NCI-H1694 (cell line): ENCODE measurements around the gene NSUN3.
"Not testable (repeated sequence)": the region's sequence is repeated elsewhere in the genome, so short reads cannot be mapped to it uniquely, and the experiment has no call there.

Experiments used
- DNase-seq: peaks from one replicate; lab custom pipeline; 2025; lab: John Stamatoyannopoulos, UW

NSUN3 gene

DNA sequence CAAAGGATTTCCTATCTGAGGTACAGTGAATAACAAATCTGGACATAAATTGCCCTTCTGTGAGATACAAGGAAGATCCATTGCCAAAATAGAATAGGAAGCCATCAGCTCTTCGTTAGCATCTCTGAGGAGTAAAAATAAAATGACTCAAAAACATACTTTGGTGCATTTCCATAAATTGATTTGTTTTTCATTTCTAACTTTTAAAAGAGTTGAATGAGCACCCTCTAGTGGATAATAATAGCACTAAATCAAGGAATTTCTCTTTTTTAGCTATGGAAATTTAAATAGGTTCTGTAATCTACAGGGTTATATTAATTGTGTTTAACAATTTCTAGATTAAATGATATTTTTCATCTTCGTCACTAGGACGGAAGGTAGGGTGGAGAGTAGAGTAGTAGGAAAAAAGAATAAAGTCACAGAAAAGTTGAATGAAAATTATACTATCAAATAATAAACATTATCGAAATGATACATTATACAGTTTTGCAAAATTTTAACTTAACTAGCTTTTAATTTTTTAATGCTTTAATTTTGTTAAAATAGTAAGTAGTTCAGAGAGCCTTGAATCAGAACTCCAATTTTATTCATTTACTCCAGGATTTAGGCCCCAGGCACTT lies 6.4 kb downstream of the NSUN3 start:
- no peak for DNase-seq

DNA sequence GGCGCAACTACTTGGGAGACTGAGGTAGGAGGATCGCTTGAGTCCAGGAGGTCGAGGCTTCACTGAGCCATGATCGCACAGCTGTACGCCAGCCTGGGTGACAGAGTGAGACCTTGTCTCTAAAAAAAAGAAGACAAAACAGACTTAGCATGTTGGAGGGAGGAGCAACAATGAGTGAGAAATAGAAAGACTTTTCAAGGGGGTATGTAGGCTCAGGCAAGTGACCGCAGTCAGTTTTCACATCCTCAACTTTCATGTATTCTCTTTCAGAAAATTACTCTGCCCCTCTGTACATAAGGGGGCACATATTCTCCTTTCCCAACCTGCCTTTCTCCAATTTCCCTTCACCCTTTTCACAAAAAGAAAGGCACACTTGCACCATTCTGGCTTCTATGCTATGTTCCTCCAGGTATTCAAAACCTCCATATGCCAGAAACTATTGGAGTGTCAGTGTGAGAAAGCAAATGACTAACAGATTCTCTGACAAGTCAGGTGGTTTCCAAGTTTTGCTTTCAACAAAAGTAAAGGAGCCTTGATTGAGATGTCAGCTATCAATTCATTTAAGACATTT lies 7.6 kb downstream of the NSUN3 start:
- no peak for DNase-seq

DNA sequence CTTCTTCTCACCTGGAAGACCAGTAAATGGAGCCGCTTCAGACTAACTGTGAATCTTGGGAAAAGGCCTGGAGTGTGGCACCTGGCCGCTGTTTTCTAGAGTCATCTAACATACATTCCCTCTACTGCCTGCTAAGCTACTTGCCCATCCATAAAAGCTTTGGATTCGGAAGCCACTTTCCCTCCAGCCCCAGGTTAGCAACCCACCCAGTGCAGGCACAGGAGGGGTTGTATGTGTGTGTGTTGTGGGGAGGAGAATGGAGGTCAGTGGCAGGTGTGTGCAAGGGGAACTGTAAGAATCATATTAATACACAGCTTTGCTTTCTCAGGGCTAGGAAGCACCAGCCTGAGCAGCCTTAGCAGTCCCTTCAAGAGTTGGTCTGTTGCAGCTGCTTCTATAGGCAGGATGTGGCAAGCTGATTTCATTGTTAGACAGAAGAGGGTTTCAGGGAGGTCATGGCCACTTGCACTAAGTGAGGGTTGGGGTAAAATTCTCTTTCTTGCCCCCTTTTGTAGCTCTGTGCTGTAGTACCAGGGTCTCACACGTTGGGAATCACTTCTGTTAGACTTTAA lies 8.9 kb downstream of the NSUN3 start:
- DNase-seq = no peak

DNA sequence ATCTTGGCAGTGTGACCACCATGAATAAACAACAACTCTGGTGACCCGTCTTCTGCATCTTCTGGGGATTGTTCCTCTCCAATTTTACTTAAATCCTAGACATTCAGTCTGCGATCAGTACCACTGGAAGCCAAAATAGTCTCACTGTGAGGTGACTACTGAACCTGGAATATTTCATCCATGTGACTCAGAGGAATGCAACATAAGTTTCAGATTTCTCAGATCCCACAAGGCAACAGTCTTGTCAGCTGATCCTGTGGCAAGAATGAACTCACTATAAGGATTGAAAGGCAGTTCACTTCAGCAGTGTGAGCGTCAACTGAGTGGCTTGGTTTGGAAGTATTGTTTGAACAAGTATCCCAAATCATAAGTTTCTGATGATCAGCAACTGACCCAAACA lies 13.2 kb downstream of the NSUN3 start:
- DNase-seq = no peak

DNA sequence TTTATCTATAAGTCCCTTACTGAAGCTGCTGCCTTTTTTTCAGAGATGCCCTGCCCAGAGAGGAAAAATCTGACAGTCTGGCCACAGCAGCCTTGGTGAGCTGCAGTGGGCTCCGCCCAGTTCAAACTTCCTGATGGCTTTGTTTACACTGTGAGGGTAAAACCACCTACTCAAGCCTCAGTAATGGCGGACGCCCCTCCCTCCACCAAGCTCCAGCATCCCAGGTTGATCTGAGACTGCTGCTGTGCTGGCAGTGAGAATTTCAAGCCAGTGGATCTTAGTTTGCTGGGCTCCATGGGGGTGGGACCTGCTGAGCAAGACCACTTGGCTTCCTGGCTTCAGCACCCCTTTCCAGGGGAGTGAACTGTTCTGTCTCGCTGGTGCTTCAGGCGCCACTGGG lies 17.7 kb downstream of the NSUN3 start:
- not testable (repeated sequence) for DNase-seq

DNA sequence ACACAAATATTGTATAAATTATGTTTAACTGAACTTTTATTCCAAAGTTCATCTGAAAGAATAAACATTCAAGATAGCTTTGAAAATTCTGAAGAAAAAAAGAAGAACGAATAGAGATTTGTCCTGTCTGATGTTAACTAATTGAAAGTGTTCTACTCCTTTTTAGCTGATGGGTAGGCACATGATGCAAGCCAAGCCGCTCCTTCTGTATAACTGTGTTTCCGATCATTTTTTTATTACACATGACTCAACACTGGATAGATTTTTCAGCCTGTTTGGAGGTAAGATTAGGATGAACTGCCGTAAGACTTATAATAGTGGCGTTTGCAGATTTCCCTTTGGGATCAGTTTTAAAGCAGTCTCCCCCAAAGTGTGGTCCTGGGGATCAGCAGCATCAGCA lies 19.0 kb downstream of the NSUN3 start:
- no peak for DNase-seq

DNA sequence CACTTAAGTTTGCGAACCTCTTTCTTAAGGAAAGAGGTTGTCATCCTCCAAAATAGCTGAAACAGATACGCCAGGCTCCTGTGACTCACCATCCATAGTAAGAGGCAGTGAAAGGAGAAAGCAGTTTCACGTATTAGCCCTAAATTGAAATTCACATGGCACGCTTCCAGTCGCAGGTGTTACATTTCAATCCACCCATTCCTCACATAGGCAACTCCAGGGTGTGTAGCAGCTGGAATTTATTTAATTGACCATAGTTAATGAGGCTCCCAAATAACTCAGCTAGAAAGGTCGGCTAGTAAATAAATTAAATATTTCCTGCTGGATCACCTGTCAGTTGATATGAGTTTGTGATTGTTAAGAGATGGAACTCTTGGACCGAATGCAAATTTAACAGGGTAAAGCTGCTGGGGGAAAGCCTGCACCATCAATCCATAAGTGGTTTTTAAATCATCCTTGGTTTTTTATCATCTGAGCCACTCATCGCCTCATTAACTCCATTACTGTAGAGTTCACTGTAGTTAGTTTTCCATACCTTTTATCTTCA lies 19.6 kb downstream of the NSUN3 start:
- DNase-seq = no peak

DNA sequence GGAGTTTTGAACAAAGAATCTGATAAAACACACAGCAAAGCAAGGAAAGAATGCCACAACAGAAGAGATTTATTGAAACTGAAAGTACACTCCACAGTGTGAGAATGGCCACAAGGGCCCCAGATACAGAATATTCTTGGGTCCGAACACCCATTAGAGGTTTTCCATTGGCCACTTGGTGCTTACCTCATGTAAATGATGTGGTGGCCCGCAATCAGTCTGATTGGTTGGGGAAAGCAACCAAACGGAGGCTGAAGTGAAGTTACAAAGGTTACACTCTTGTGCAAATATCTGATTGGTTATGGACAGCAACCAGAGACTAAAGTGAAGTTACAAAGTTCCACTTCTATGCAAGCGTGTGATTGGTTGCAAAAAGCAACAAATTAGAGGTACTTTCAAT lies 20.4 kb downstream of the NSUN3 start:
- no peak for DNase-seq

DNA sequence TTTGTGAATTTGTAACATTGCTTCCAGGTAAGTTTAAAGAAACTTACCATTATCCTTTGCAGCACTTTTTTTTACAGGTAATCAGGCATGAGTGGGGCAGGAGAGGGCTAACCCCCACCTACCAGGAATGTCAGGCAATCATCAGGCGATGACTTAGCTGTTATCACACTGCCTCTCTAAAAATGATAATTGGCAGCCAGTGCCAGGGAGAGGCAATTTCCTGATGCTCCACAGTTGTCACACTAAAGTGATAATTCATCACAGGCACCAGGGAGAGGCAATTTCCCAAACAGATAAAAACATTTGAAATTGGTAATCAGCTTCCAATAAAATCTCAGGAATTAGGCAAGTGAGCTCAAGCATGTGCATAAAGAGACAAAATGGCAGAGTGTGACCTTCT lies 26.3 kb downstream of the NSUN3 start:
- DNase-seq = no peak

DNA sequence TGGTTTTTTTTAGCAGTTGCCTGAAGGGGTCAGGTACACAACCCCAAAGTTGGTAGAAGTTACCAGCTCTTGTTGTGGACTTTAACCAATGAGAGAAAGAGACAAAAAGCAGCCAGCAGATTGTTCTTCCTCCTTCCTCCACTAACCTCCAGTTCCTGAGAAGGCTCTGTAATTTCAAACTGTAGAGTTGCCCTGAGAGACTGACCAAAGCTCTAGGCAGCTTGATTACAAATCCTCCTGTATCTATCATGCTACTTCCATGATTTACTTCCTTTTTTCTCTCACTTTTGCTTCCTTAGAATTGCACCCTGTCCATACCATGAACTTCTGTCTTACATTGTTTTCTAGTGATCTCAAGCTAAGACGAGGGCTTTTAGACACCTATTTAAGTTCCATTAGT lies 29.2 kb downstream of the NSUN3 start:
- no peak for DNase-seq

DNA sequence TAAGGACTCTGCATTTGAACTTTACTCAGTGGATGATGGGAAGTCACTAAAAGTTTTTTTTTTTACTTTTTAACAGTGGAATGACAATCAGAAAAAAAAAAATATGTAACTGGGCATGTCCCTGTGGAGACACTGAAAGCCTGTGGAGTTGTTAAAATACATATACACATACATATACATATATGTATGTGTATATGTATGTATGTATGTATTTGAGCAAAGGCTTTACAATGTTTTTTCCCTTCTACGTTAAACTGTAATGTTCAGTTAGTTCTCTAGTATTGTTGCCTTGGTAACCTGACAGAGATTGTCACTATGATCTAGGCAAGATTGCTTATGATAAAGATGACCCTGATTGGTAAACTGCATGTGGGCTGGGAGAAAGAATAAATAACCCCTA lies 30.3 kb downstream of the NSUN3 start:
- DNase-seq = no peak

DNA sequence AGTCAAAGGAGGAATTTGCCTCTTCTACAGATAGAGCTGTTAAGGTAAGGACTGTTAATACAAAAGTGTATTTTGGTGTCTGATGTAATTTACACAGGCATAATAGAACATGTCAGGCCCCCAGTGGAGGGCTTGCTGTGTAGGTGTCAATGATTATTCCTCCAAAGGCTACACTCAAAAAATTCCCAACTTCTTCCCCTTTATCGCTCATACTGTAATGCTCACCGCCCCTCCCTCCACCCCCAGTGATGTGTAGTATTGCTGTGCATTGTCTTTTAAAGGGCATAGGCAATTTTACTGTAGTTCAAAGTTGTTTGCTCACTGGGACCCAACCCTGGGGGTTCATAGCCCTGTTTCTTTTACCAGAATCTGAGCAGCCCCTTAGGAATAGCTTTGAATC lies 32.2 kb downstream of the NSUN3 start:
- DNase-seq = no peak

DNA sequence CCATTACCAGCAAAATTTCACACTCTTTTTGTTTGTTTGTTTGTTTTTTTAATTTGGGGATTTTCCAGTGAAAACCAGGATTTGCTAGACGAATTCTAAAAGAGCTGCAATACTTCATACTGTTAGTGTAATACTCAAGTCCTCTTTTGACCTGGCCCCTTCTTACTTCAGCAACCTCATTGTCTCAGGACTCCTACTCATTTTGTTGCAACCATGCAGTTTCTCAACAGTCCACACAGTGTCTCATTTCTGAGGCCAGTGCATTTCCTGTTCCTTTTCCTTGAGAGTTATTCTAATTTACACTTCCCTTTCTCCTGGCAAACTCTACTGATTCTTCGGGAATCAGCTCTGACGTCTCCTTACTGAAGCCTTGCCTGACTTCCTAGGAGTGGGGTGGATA lies 35.6 kb downstream of the NSUN3 start:
- no peak for DNase-seq

DNA sequence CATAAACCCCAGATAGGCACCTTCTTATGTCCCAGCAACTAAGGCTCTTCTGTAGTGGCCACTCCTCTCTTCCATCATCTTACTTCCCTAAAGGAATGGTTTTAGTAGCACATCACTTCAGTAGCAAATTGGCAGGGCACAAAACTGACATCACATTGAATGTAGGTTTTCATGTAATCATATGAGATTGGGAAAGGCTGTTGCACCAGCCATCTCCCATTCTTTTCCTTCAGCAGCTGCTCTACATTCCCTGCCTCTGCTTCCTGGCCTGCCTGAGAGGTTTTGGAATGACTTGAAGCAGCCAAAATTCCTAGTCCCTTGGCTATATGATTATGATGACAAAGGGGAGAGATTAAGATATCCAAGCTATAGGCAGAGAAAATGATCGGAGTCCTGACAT lies 36.5 kb downstream of the NSUN3 start:
- no peak for DNase-seq

DNA sequence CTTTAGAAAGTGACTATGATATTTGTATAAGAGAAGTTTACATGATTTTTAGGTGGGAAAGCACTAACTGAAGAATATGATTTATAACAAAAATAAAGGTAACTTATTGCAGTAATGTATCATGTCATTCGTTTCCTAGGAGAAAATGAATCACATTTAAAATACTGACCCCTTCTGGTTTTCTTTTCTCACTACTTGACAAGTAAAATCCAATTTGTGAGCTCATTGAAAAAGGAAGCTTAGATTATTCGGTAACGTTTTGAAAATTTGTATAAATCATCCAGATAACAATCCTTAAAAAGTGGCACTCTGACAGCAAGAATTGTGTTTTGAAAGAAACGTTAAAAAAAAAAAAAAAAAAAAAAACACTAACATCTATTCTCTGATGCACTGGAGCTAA lies 39.0 kb downstream of the NSUN3 start:
- no peak for DNase-seq

DNA sequence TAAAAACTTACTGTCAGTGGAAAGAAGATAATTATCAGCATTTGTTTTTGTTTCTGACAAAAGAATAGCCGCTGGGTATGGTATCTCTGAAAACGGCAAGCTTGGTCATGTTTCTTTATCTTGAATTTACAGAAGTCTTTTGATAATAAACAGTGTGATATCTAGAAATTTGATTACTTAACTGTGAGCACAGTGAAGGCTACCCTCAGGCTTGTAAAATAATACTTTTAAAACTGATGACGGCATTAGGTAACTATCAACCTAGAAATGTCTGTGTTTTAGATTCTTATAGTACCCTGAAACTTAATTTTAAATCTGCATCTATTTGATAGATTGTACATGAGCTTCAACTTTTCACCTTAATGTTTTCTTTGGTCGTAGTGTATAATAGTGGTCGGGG lies 43.4 kb downstream of the NSUN3 start:
- DNase-seq = no peak

DNA sequence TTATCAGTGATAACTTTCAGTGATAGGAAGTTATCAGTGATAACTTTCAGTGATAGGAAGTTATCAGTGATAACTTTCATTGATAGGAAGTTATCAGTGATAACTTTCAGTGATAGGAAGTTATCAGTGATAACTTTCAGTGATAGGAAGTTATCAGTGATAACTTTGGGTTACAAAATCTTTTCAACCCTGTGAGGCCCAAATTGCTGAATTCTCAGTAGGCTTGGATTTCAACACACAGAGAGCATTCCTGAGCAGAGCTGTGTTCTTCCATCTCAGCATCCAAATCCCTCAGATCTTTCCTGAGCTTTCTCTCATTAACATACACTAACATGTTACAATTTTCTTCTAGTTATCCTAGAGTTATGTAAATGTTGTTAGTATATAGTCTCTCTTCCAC lies 47.4 kb downstream of the NSUN3 start:
- DNase-seq = not testable (repeated sequence)

DNA sequence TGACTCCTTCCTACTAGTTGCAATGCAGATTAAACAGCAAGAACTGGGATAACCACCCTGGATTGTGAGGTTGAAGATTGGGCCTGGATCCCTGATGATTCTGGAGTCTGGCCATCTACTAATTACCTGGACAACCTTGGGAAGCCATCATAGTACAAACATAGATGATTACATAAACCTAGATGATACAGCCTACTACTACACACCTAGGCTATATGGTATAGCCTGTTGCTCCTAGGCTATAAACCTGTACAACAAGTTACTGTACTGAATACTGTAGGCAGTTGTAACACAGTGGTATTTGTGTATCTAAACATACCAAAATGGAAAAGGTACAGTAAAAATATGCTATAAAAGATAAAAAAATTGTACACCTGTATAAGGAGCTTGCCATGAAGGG lies 48.0 kb downstream of the NSUN3 start:
- no peak for DNase-seq

DNA sequence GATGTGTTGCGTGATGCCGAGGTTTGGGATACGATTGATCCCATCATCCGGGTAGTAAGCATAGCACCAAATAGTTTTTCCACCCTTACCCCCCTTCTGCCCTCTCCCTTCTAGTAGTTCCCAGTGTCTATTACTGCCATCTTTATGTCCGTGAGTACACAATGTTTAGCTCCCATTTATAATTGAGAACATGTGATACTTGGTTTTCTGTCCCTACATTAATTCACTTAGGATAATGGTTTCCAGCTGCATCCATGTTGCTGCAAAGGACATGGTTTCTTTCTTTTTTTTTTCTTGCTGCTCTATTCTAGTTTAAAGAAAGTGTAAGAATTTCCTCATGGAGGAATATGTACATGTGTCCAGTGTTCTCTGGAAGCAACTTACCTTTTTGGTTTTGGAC lies 51.8 kb downstream of the NSUN3 start:
- no peak for DNase-seq

DNA sequence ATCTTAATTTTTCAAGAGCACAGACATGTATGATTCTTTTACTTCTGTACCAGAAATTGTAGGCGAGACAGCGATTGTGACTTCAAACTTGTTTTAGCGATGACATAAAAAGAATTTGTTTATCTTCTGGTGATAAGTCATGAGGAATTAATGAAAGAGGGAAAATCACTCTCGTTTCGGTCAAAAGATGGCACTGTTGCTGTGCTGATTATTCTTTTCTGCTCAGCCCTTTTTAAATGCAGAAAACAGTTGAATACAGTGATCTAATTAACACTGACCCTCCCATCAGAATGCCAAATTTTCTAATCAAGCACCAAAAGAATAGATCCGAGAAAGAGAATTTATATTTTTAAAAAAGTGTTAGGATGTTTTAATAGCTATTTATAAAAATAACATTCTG lies 52.6 kb downstream of the NSUN3 start:
- DNase-seq = peak; percentile 7

DNA sequence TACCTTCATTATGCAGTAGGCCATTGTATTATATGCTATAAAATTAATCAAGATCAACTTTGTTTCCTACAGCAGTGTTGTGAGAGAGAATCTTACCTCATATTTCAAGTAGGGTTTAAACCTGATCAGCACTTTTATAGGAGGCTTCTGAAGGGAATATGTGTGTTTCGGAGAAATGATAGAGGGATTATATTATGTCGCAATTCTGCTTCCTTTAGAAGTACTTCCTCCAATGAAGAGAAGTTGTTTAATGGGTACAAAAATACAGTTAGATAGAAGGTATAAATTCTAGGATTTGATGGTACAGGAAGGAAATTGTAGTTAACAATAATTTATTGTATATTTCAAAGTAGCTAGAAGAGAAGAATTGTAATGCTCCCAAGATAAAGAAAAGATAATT lies 54.9 kb downstream of the NSUN3 start:
- DNase-seq = no peak

DNA sequence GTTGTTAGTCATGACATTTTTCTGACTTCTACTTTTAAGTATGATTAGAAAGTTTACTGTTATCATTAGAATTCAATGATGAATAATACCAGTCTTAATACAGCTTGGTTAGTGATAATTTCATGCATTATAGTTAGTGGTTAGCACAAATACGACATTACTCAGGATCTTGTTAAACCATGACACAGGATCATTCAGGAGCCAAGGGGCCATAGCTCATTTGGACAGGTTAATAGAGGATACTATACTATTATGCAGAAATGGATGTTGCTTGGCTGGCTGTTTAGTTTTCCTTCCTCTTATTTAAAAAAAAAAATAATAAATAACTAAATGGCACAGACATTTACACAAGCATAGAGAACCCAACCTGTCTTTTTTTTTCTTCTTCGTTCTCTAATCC lies 55.5 kb downstream of the NSUN3 start:
- DNase-seq = no peak

DNA sequence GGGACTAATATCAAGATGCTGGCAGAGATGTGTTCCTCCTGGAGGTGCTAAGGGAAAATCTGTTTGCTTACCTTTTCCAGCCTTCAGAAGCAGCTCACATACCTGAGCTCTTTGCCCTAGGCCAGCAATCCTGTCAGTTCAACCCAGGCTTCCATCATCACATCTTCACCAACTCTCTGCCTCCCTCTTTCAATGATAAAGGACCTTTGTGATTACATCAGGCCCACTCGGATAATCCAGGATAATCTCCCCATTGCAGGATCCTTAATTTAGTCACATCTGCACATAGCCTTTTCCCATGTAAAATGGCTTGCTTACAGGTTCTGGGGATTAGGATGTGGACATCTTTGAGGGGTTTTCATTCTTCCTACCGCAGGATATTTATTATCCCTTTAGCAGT lies 58.3 kb downstream of the NSUN3 start:
- no peak for DNase-seq

DNA sequence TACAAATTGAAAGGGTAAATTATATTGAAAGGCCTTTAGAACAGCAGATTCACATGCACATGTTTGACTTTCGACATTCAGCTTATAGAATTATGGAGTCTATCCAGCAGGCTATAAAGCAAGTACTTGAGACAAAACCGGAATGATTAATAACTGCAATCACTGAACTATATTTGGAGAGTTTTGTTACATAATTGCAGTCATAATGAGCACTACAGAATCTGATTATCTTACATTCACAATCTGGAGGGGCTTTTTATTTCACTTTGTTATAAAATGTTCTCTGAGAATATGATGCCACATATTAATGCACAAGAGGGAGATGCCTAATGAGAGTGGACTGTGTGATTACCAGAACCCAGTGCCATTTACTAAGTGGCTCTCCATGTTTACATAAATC lies 64.3 kb downstream of the NSUN3 start:
- no peak for DNase-seq
